Keratinocyte (primary cell): ENCODE data around the gene MXRA5. TPM values are rescaled to one million over a fixed set of nuclear protein-coding genes. Genes with fewer than 3 reads are reported as not detected.
A peak's percentile ranks its signal among the peaks of the same experiment; 100 is the strongest.

Experiments used
- DNase-seq: peaks from one replicate; pipeline ENCODE4 v3.0.0-alpha.2; 2011; ENCODE audit warnings: low read depth, missing footprints, low spot score
- FAIRE-seq: peaks from 2 replicates; lab custom pipeline; 2011; peaks lifted over from hg19 to GRCh38; lab: Jason Lieb, UNC
- H2AFZ ChIP-seq: 2 replicates; pipeline ENCODE4 v1.6.0; 2012; ENCODE audit warnings: low read length, control low read depth, inconsistent platforms; ENCODE audit not compliant: control insufficient read depth
- H3K27ac ChIP-seq: 2 replicates; pipeline ENCODE4 v1.5.1; 2011; ENCODE audit warnings: low read length; ENCODE audit not compliant: control insufficient read depth, insufficient read depth
- H3K27me3 ChIP-seq: 3 replicates; pipeline ENCODE4 v1.6.0; 2011; ENCODE audit warnings: low read length; ENCODE audit not compliant: control insufficient read depth, insufficient read depth; ENCODE audit errors: extremely low read depth
- H3K36me3 ChIP-seq, 2 experiments: 2 replicates in 1 of 2; 3 replicates in 1 of 2; pipeline ENCODE4 v1.5.1; 2011; ENCODE audit warnings: low read length in 2 of 2, mild to moderate bottlenecking in 1 of 2; ENCODE audit not compliant: control insufficient read depth in 2 of 2, insufficient read depth in 2 of 2; ENCODE audit errors: extremely low read depth in 1 of 2
- H3K4me1 ChIP-seq: 3 replicates; pipeline ENCODE4 v1.5.1; 2011; ENCODE audit warnings: low read length; ENCODE audit not compliant: control insufficient read depth, insufficient read depth; ENCODE audit errors: extremely low read depth
- H3K4me2 ChIP-seq: 3 replicates; pipeline ENCODE4 v1.6.0; 2011; ENCODE audit warnings: low read depth, low read length; ENCODE audit not compliant: control insufficient read depth, insufficient read depth; ENCODE audit errors: extremely low read depth
- H3K4me3 ChIP-seq, 3 experiments: fragments of 200-600 bp in 1 of 3; sonication (generic) in 1 of 3; 2 replicates in 2 of 3; 3 replicates in 1 of 3; pipeline ENCODE4 v1.5.1; 2011 to 2016; ENCODE audit warnings: low read length in 3 of 3, mild to moderate bottlenecking in 3 of 3, control low read depth in 2 of 3, inconsistent platforms in 1 of 3, low read depth in 1 of 3, mixed read lengths in 1 of 3, mixed run types in 1 of 3, moderate library complexity in 1 of 3; ENCODE audit not compliant: control insufficient read depth in 2 of 3, insufficient read depth in 2 of 3; ENCODE audit errors: extremely low read depth in 1 of 3
- H3K79me2 ChIP-seq: 2 replicates; pipeline ENCODE4 v1.6.0; 2012; ENCODE audit warnings: low read length; ENCODE audit not compliant: control insufficient read depth, insufficient read depth
- H3K9ac ChIP-seq: 3 replicates; pipeline ENCODE4 v1.6.0; 2011; ENCODE audit warnings: low read length; ENCODE audit not compliant: control insufficient read depth, insufficient read depth; ENCODE audit errors: extremely low read depth
- H3K9me1 ChIP-seq: 3 replicates; pipeline ENCODE4 v1.6.0; 2011; ENCODE audit warnings: low read length; ENCODE audit not compliant: control insufficient read depth, insufficient read depth; ENCODE audit errors: extremely low read depth
- H3K9me3 ChIP-seq: 2 replicates; pipeline ENCODE4 v1.5.1; 2012; ENCODE audit warnings: low read depth, low read length; ENCODE audit not compliant: control insufficient read depth
- H4K20me1 ChIP-seq: 3 replicates; pipeline ENCODE4 v1.6.0; 2011; ENCODE audit warnings: low read length; ENCODE audit not compliant: control insufficient read depth, insufficient read depth; ENCODE audit errors: extremely low read depth
- EZH2 ChIP-seq: IDR thresholded peaks from one replicate; pipeline ENCODE4 v1.6.1; 2012; ENCODE audit warnings: inconsistent platforms, mild to moderate bottlenecking, low read length, moderate library complexity
- dilution Hi-C: fragments of 300-500 bp; cut with MboI; formaldehyde crosslinking; loops from one replicate; pipeline ENCODE4 v1.7.0; 2020; ENCODE audit warnings: low sequenced_read_pairs; ENCODE audit not compliant: extremely low pct_ligation_motif_present
- polyA plus RNA-seq, 5 experiments: library from polyadenylated mRNA; depleted of rRNA in 3 of 5; stranded (reverse) in 3 of 5; stranded (forward) in 1 of 5; unstranded in 1 of 5; fragments of >200 nt; gene quantifications; 1 replicate in 1 of 5; 2 replicates in 3 of 5; 3 replicates in 1 of 5; pipeline versions ENCODE4 v1.2.1 to v1.2.3, GENCODE V29; 2011 to 2012; ENCODE audit warnings: missing spikeins in 2 of 5, low read depth in 1 of 5, low replicate concordance in 1 of 5
- TF ChIP-seq, protein P1 (sequence below), 3 experiments: IDR thresholded peaks in 1 of 3; conservative IDR thresholded peaks in 1 of 3; optimal IDR thresholded peaks in 1 of 3; 2 replicates in 2 of 3; 3 replicates in 1 of 3; pipeline versions ENCODE3 to v1.5.1; 2011; ENCODE audit warnings: low read length in 3 of 3, mild to moderate bottlenecking in 3 of 3, moderate library complexity in 2 of 3, control low read depth in 1 of 3, inconsistent platforms in 1 of 3; ENCODE audit not compliant: insufficient read depth in 2 of 3; ENCODE audit errors: extremely low read depth in 1 of 3

The MXRA5 gene
- polyA plus RNA-seq, 1 donor (not counting 4 experiments of a cell fraction or from before 2014, with no cell fraction given), result 6.5 TPM

- H3K79me2 ChIP-seq, result no peaks in the 10 kb centered on the region
- H3K27ac ChIP-seq, result no peak overlapping the region
- no peaks in the 10 kb centered on the region for H4K20me1 ChIP-seq
- dilution Hi-C loops, result no loop called here
- H3K4me2 ChIP-seq, result no peak overlapping the region
- H3K36me3 ChIP-seq, result no peaks in the 10 kb centered on the region
- peaks cover 7% of the 10 kb centered on the region for H3K9me3 ChIP-seq
- no peak overlapping the region for H2AFZ ChIP-seq
- DNase-seq (no peak), FAIRE-seq (peak; percentile 36)
- no peaks in the 10 kb centered on the region for H3K9me1 ChIP-seq
- H3K4me3 ChIP-seq, result no peak overlapping the region
- no peak overlapping the region for H3K9ac ChIP-seq
- no peaks in the 10 kb centered on the region for H3K27me3 ChIP-seq
- no peak for TF ChIP-seq EZH2
- TF ChIP-seq, protein P1, sequence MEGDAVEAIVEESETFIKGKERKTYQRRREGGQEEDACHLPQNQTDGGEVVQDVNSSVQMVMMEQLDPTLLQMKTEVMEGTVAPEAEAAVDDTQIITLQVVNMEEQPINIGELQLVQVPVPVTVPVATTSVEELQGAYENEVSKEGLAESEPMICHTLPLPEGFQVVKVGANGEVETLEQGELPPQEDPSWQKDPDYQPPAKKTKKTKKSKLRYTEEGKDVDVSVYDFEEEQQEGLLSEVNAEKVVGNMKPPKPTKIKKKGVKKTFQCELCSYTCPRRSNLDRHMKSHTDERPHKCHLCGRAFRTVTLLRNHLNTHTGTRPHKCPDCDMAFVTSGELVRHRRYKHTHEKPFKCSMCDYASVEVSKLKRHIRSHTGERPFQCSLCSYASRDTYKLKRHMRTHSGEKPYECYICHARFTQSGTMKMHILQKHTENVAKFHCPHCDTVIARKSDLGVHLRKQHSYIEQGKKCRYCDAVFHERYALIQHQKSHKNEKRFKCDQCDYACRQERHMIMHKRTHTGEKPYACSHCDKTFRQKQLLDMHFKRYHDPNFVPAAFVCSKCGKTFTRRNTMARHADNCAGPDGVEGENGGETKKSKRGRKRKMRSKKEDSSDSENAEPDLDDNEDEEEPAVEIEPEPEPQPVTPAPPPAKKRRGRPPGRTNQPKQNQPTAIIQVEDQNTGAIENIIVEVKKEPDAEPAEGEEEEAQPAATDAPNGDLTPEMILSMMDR (optimal IDR thresholded peaks at IDR 0.05 in 1 of 3, IDR thresholded peaks at IDR 0.05 in 1 of 3, conservative IDR thresholded peaks at IDR 0.05 in 1 of 3; ENCODE audit: extremely low read depth in 1 of 3, insufficient read depth in 2 of 3, low read length in 3 of 3), result no peak
- H3K4me1 ChIP-seq, result peaks cover 23% of the 10 kb centered on the region
Observed at GRCh38 chrX:3374108-3374800, 27.8 kb upstream of the MXRA5 start.

DNA sequence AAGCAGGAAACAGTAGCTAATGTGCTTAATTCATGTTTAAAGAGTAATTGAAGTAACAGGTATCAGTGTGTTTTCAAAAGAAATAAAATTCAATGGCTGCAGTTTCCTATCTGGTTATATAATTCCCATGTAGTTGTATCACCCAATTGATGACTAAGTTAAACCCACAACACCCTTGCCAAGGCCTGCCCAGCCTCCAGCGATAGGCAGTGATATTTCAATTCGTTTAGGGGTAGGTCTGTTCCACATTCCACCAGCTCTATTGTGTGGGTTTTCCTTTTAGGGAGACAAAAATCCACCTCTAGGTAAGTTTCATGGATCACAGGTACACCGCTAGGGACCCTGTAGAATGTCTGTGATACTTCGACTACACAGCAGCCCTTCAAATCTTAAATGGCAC lies 24.7 kb upstream of the MXRA5 start:
- DNase-seq (peak; percentile 74), FAIRE-seq (no peak)
- TF ChIP-seq, protein P1 (optimal IDR thresholded peaks at IDR 0.05 in 1 of 3, IDR thresholded peaks at IDR 0.05 in 1 of 3, conservative IDR thresholded peaks at IDR 0.05 in 1 of 3; ENCODE audit: extremely low read depth in 1 of 3, insufficient read depth in 2 of 3, low read length in 3 of 3), result no peak
- TF ChIP-seq EZH2, result no peak
- Histone ChIP-seq H2AFZ (no peak overlapping the region), H3K27ac (peak overlapping the region; percentile 78), H3K27me3 (no peaks in the 10 kb centered on the region), H3K9me3 (no peaks in the 10 kb centered on the region), H3K9me1 (no peaks in the 10 kb centered on the region), H4K20me1 (no peaks in the 10 kb centered on the region), H3K4me3 (no peak overlapping the region), H3K79me2 (no peaks in the 10 kb centered on the region), H3K4me1 (peaks cover 17% of the 10 kb centered on the region), H3K4me2 (peak overlapping the region; percentile 61), H3K9ac (no peak overlapping the region), H3K36me3 (no peaks in the 10 kb centered on the region)
- dilution Hi-C loops, result no loop called here
